ELR (cell line): Measurements from ENCODE around the gene KRTAP13-4.
A peak's percentile ranks its signal among the peaks of the same experiment; 100 is the strongest.

Source experiments
- DNase-seq: peaks from one replicate; pipeline ENCODE4 v3.0.0-alpha.2; 2015; ENCODE audit warnings: low read depth

Gene KRTAP13-4, protein sequence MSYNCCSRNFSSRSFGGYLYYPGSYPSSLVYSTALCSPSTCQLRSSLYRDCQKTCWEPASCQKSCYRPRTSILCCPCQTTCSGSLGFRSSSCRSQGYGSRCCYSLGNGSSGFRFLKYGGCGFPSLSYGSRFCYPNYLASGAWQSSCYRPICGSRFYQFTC

DNA sequence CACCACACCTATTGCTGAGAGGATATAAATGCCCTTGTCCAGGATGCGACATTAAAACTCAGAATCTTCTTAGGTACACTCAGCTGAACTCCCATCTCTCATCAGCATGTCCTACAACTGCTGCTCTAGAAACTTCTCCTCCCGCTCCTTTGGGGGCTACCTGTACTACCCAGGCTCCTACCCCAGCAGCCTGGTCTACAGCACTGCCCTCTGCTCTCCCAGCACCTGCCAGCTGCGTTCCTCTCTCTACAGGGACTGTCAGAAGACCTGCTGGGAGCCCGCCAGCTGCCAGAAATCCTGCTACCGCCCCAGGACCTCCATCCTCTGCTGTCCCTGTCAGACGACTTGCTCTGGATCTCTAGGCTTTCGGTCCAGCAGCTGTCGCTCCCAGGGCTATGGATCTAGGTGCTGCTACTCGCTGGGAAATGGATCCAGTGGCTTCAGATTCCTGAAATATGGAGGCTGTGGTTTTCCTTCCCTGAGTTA, at the start of gene KRTAP13-4:
TSS of gene KRTAP13-4 (plus strand) at position 51 of the 486 bp plus-strand sequence. CDS start at position 107, 56 bp downstream.
- DNase-seq = no peak

DNA sequence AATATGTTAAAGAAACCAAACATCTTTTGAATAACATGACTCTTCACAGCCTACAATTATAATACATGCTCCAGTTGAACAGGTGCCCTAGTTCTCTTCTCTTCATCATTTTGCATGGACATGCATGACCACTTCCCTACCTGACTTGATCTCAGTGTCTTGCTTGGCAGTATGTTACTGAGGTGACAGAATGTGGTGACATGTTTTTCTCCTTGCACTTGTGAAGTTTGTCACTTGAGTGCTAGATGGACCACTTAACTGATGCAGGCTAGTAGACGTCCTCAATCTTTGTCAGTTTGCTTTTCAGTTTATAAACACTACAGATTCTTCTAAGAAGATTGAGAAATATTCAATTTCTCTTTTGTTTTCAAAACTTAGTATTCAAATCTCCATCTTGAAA, 47.8 kb upstream of the KRTAP13-4 start:
- no peak for DNase-seq

DNA sequence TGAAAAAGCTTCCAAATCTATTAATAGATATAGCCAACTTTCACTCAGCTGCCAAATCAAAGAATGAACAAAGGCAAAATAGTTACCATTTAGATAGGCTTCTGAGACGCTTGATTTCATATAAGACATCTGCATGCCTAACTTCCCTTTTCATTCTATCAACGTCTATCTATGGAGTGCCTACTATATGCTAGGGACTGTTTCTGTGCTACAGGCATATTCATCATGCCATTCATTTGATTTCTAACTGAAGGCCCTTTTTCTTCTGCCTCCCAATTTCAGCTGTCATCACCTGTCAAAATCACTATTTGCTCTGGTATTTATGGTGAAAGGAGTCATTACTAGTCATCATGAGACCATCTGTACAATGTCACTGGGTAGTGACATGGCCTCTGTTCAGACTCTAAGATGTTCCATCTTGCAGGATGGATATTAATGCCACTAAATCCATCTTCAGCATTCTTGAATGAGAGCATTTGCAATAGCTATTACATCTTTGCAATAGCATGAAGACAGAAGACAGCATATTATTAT, 38.5 kb upstream of the KRTAP13-4 start:
- DNase-seq = no peak

DNA sequence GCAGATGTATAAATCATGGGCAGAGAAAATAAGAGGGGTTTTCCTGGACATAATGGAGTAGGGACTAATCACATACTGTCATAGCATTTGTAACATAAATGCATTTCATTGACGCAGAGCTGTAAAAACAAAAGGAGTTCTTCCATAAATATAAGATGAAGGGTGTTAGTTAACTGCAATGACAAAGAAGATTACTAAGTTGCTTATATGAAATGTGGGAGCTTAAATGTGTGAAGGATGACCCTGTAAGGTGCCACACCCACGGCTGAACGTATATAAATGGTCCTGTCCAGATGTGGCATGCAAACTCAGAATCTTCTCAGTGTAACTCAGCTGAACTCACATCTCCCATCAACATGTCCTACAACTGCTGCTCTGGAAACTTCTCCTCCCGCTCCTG, 34.3 kb upstream of the KRTAP13-4 start, which contains the start of gene KRTAP13-1:
TSS of gene KRTAP13-1 (plus strand) at position 301 of the 400 bp plus-strand sequence. CDS start at position 357, 56 bp downstream.
- DNase-seq = no peak

DNA sequence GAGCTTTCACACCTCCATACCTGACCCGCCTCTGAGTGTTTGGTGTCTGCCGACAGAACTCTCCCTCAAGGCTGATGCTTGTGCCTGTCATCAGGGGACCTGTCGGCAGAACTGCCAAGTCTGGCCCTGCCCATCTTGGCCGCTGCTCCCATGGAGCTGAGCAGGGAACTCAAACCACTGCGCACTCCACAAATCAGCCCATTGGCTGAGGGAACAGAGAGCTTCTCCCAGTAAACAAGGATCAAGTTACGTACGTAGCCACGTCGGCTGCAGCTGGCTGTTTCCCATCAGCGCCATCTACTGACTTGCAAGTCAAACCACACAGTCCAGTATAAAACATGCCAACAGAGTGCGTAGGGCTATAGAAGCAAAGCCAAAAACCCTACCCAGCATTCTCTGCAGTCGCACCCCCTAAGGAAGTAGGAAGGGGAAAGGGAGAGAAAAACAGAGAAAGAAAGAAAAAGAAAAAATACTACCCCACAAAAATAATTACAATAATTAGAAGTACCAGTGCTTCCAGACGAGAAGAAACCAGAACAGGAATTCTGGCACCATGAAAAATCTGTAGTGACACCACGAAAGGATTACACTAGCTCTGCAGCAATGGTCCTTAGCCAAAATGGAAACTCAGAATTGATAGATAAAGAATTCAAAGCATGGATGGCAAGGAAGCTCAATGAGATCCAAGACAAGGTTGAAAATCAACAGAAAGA, 21.1 kb upstream of the KRTAP13-4 start:
- DNase-seq = peak; percentile 5

DNA sequence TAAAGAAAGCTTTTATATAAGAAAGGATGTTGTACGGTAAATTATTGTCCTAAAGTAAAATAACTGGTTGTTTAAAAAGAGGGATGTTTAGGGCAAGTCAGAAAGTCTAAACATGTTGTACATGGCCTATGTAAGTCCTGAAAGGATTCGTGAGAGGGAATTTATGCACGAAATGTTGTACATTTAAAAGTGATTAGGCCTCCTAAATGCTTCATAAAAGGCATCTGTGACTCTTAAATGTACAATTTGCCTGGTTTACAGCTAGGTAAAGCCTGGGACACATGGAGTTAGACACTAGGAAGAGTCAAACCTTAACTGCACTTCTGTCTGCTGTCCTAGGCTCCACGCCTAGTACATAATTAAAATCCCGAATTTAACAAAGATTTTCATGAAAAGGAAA, 14.0 kb upstream of the KRTAP13-4 start:
- DNase-seq = no peak

DNA sequence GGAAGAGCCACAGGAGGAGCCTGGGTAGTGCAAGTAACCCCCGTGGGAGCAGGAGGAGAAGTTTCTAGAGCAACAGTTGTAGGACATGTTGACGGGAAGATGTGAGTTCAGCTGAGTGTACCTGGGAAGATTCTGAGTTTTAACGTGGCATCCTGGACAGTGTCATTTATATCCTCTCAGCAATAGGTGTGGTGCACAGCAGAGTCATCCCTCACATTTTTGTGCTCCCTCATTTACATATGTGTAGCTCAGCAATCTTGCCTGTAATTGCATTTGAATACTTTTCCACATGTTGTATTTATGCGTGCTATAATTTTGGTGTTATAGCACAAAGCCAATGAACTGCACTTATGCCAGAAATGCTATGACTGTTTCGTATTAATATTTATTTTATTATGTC, 4.2 kb upstream of the KRTAP13-4 start, which contains the start of gene KRTAP13-3:
TSS of gene KRTAP13-3 (minus strand) at position 101 of the 400 bp plus-strand sequence. CDS start at position 87, 14 bp downstream.
- DNase-seq = no peak

DNA sequence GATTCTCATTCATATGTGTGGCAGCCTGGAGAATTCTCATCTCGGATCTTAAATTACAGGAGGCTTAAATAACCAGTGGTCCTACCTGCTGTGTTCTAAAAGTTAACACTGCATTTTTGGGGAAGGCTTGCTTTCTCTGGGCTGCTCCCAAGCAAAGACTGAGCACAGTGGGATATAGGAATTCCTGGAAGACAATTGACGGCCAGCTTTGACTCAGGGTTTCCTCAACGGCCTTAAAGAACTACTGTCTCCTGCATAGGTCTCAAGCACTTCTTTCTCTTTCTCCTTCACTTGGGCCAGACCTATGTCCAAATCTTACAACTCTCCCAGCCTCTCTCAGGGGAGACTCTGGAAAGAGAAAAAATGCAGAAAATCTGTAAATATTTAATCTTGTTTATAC, 3.3 kb upstream of the KRTAP13-4 start:
- DNase-seq = no peak

DNA sequence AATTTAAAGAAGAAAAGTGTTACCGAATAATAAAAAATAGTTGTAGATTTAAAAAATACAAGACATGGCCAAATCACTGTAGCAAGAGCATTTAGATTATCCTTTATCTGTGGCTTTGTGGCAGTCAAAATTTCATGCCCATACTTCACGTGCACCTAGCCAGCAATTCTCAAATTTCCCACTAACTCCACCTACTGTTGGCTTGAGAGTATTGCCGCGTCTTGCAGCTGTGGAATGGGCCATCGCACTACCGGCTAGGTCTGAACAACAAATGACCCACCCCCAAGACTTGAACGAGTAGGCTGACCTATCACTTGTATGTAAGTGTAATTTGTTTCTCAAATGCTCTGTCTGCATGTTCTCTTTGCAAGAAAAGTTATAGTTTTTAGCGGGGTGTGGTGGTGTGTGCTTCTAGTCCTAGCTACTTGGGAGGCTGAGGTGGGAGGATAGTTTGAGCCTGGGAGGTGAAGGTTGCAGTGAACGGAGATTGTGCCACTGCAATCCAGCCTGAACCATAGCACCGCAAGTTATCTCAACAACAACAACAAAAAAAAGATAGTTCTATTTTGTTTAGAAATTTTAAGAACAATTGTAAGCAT, 4.1 kb downstream of the KRTAP13-4 start:
- DNase-seq = peak; percentile 3

DNA sequence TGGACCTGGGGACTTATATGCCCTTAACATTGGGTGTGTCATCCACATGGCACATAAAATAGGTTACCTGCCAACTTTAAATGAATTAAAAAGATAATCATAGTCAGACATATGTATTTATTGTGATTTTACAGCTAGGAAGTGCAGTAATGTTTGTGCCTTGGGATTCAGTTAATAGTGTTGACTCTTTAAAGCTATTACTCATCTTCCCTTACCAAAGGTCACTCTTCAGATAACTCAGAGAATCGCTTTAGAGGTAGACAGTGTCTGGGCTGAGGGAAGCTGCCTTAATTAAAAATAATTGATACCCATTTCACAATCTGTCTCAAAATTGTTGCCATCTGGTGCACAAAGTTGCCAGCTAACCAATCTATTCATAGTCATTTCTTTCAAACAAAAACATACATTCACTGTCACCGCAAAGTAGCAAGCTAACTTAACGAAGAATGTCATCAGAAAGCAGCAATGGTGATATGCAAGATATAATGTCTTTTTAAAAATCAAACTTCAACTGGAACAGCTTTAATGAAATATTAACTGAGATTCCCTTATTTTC, 7.1 kb downstream of the KRTAP13-4 start:
- DNase-seq = no peak

DNA sequence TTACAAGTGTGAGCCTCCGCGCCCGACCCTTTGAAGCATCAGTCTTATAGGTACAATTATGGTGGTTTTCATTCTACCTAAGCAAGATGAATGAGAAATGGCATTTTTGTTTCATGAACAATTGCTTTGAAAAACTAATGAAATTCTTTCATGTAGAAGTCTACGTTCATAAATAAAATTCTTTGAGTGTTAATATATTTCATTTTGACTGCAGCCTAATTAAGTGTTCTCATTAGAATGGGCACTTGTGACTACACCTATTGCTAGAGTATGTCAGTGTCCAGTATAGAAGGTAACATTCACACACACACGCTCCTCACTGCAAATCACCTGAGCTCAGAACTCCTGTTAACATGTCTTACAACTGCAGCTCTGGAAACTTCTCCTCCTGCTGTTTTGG, 10.0 kb downstream of the KRTAP13-4 start, which contains the start of gene KRTAP15-1:
TSS of gene KRTAP15-1 (plus strand) at position 301 of the 400 bp plus-strand sequence. CDS start at position 354, 53 bp downstream.
- DNase-seq = no peak

DNA sequence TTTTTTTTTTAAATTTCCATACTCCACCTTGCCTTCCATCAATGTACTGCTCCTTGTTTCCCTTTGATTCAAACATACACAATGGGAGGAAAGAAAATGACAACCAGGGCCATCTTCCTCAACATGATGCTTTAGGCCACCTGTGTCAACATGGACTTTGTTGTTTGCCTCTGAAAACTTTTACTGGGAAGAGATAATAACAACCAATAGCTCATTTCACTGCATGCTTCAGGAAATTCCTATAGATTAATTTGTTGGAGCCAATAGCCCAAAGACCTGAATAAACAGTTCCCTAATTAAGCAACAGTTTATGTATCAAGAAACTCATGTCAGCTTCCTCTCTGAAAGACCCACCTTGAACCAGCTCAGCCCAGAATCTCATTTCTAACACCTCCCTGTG, 13.2 kb downstream of the KRTAP13-4 start:
- no peak for DNase-seq

DNA sequence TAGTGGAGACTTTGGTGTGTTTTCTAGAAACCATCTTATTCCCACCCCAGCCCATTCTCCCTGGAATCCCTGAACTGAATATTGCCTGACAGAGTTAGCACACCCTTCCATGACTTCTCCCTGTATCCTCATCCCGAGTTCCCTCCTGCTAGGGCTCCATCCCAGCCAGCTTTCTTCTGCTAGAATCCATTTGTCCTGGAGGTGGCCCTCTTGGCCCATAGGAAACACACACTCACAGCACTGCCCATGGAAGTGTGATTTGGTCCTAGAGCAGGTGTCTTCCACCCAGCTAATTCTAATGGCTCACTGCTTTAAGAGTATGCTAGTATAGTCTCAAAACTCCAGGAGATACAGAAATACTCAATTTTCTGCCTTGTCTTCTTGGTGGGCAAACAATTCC, 14.2 kb downstream of the KRTAP13-4 start:
- DNase-seq = no peak

DNA sequence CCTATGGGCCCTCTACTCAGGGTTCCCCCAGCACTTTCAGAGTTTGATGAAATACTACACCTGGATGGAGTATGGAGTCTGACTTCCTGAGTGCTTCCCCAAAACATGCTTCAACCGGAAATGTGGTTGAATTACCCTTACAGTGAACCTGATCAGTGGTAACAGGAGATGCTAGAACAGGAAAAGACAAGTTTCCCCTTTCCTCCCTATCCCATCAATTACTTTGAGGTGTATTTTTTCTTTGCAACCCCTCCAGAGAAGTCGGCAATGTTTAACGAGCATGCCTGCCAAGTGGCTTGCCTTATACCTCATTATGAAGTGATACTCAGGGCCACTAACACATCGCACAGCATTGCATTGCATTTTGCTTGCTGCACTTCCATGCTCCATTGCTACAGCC, 17.0 kb downstream of the KRTAP13-4 start:
- DNase-seq = no peak

DNA sequence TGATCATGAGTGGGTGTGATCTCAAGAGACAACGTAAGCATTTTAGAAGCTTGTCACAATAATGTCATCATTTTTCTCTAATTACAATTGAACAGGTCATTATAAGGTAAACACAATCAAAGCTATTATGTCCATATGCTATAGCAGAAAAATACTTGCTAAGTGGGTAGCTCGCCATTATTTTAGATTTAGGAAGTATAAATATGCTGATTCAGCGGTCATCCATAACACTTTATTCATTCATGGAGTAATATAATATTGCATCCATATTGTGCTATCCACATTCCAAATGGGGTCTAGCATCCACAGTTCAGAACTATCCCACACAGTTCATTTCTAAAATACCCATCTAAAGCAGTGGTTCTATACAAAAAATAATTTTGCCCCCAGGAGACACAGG, 18.5 kb downstream of the KRTAP13-4 start:
- DNase-seq = no peak

DNA sequence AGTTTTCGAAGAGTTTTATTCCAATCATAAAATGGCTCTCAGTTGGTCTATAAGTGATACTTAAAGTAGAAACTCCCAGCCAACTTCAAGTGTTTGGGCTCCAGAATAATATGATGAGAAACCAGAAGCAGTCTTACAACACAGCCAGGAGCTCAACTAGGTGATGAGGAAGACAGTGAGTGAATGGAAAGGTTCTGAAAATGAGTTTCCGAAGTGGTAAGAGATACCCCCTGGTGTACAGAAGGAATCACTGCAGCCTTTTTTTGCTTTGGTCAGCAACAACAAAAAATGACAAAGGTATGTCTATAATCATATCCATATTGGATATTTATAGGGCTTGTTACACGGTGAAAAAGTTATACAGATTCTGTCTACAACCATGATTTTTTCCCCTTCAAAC, 33.7 kb downstream of the KRTAP13-4 start:
- DNase-seq = peak; percentile 1

DNA sequence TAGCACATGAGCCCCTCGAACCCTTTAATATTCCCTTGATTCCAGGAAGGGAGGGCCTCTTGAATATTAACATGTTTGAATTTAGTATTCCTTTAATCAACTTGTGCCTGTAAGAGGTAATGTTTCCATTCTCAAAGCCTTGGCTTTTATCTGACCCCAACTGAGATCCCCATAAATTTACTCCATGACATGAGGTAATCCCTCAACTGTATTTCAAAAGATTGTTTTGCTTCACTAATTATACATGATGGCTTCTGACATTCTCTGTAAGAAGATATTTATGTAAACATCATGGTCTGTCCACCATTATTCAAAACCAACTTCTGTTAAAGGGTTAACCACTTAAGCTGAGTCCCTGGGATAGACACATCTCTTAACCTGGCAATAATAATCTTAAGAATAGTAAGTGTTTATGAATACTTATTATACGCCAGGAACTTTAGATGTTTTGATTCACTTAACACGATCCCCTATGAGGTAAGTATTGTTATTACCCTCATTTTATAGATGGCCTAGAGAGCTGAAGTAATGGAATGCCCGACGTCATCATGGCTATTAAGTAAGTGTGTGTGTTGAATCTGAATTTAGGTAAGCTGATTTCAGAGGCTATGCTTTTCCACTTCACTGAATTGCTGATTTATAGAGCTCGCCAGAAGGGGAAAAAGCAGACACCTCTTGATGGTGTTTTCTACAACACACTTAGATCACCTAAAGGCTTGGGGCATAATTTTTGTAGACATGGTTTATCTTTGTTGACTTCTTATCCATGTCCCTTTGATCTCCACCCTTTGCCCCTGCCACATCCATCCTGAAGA, 39.1 kb downstream of the KRTAP13-4 start:
- no peak for DNase-seq

DNA sequence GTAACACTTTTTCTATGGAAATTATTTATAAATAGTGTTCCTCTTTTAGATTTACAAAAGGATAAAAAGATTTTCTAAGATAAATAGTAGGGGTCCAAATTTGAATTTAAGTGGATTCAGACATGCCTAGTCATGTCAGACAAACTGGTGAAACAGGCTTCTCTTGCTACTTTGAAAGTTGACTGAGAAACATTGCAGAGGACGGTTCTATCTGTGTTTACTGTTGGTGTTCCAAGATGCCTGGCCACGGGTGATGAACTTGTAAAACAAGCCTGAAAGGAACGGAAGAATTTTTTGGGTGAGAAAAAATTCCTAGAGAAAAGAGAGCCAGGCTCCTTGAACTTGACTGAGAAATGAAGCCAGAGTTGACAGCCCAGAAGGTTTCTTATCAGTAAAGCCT, 48.0 kb downstream of the KRTAP13-4 start:
- no peak for DNase-seq

DNA sequence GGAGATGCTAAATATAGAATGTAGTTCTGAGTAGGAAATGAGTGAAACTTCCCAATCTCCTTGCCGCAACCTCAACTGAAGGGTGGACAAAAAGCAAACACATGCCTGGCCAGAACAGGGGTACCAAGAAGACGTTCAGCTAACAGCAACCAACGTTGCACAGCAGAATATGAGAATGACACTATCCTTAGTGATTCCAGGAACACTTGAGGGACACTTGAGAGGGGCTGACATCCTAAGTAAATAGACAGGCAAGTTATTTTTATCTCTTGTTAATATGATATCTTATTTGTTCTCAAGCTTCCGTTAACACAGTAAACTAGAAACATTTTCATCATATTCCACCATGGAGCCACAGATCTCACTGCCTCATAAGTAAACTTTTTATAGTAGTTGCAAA, 49.2 kb downstream of the KRTAP13-4 start:
- DNase-seq = no peak

DNA sequence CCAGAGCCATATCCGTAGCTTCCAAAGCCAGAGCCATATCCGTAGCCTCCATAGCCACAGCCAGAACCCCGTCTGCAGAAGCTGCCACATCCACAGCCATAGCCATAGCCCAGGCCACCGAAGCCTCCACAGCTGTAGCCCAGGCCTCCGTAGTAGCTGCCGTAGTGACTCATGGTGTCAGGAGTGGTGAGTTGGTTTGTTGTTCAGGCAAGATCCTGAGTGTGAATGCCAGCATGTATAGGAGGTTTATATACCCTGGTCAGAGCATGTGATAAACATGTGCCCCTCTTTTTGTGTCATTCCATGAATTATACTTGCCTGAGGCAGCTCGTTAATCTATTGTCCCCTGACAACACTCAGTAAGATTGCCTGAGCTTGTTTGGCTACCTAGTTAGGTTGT, 50.1 kb downstream of the KRTAP13-4 start, which contains the start of gene KRTAP19-1:
TSS of gene KRTAP19-1 (minus strand) at position 223 of the 400 bp plus-strand sequence. CDS start at position 173, 50 bp downstream.
- DNase-seq = no peak
